HepG2 (cell line): ENCODE data around the gene SNRNP25. TPM values are rescaled to one million over a fixed set of nuclear protein-coding genes. Genes with fewer than 3 reads are reported as not detected.
A peak's percentile ranks its signal among the peaks of the same experiment; 100 is the strongest.

Experiments used
- CTCF ChIP-seq: sonication (generic); formaldehyde crosslinking; IDR thresholded peaks from 2 replicates; pipeline ENCODE4 v1.5.0; 2020; ENCODE audit warnings: mild to moderate bottlenecking, missing genetic modification reagents, moderate library complexity
- FOXM1 ChIP-seq: sonication (generic); formaldehyde crosslinking; IDR thresholded peaks from 2 replicates; pipeline ENCODE4 v1.5.0; 2020; ENCODE audit warnings: missing genetic modification reagents
- HCFC1 ChIP-seq: fragments of 150-350 bp; IDR thresholded peaks from 2 replicates; pipeline ENCODE4 v1.6.1; 2014; ENCODE audit warnings: low read depth, low read length
- HNRNPLL ChIP-seq: fragments of 200-400 bp; formaldehyde crosslinking; IDR thresholded peaks from 2 replicates; pipeline ENCODE4 v1.6.1; 2017; ENCODE audit warnings: mild to moderate bottlenecking, low read depth, low read length; ENCODE audit not compliant: poor library complexity, severe bottlenecking
- JUNB ChIP-seq: sonication (generic); formaldehyde crosslinking; IDR thresholded peaks from 2 replicates; pipeline ENCODE4 v1.8.0; 2022; ENCODE audit warnings: missing genetic modification reagents, mild to moderate bottlenecking, borderline replicate concordance
- KDM1A ChIP-seq: IDR thresholded peaks from 2 replicates; pipeline ENCODE4 v1.6.1; 2016; ENCODE audit warnings: missing compliant biosample characterization
- KLF16 ChIP-seq, 2 experiments: sonication (generic) in 1 of 2; formaldehyde crosslinking in 1 of 2; IDR thresholded peaks; 2 replicates each; pipeline versions ENCODE4 v1.6.1 to v1.8.0; 2016 to 2023; ENCODE audit warnings: missing genetic modification reagents in 2 of 2, missing compliant biosample characterization in 1 of 2
- MEIS2 ChIP-seq: sonication (generic); formaldehyde crosslinking; IDR thresholded peaks from 2 replicates; pipeline ENCODE4 v1.9.0; 2021; ENCODE audit warnings: mild to moderate bottlenecking, missing genetic modification reagents
- NR2F6 ChIP-seq, 2 experiments: IDR thresholded peaks; 2 replicates each; pipeline ENCODE4 v1.6.1; 2016; ENCODE audit warnings: antibody characterized with exemption in 1 of 2, mild to moderate bottlenecking in 1 of 2
- PHF8 ChIP-seq: sonication (generic); formaldehyde crosslinking; IDR thresholded peaks from 2 replicates; pipeline ENCODE4 v1.5.0; 2020; ENCODE audit warnings: missing genetic modification reagents
- PRDM4 ChIP-seq: sonication (generic); formaldehyde crosslinking; IDR thresholded peaks from 2 replicates; pipeline ENCODE4 v1.9.0; 2021; ENCODE audit warnings: missing genetic modification reagents, borderline replicate concordance
- RCOR2 ChIP-seq: IDR thresholded peaks from 2 replicates; pipeline ENCODE4 v1.6.1; 2016; ENCODE audit warnings: missing biosample characterization, missing genetic modification reagents
- TBX2 ChIP-seq: sonication (generic); formaldehyde crosslinking; IDR thresholded peaks from 2 replicates; pipeline ENCODE4 v1.5.0; 2020; ENCODE audit warnings: missing genetic modification reagents, mild to moderate bottlenecking, borderline replicate concordance
- TCF12 ChIP-seq, 2 experiments: fragments of 450-650 bp in 1 of 2; sonication (generic) in 1 of 2; formaldehyde crosslinking in 1 of 2; IDR thresholded peaks; 2 replicates each; pipeline versions ENCODE4 v1.6.1 to v1.8.0; 2017 to 2022; ENCODE audit warnings: antibody characterized with exemption in 1 of 2, mild to moderate bottlenecking in 1 of 2, missing genetic modification reagents in 1 of 2, moderate library complexity in 1 of 2
- ZMYM3 ChIP-seq: sonication (generic); formaldehyde crosslinking; IDR thresholded peaks from 2 replicates; pipeline ENCODE4 v1.5.1; 2020; ENCODE audit warnings: mild to moderate bottlenecking, missing genetic modification reagents
- ZNF142 ChIP-seq: sonication (generic); formaldehyde crosslinking; IDR thresholded peaks from 2 replicates; pipeline ENCODE4 v1.4.0; 2020; ENCODE audit warnings: missing genetic modification reagents
- ZNF232 ChIP-seq: sonication (generic); formaldehyde crosslinking; IDR thresholded peaks from 2 replicates; pipeline ENCODE4 v1.4.0; 2020; ENCODE audit warnings: missing genetic modification reagents, borderline replicate concordance
- ZNF263 ChIP-seq: sonication (generic); formaldehyde crosslinking; IDR thresholded peaks from 2 replicates; pipeline ENCODE4 v1.4.0; 2020; ENCODE audit warnings: missing genetic modification reagents
- ZNF441 ChIP-seq: sonication (generic); formaldehyde crosslinking; IDR thresholded peaks from 2 replicates; pipeline ENCODE4 v1.7.0; 2021; ENCODE audit warnings: missing genetic modification reagents, borderline replicate concordance
- ZNF788 ChIP-seq: sonication (generic); formaldehyde crosslinking; IDR thresholded peaks from 2 replicates; pipeline ENCODE4 v1.5.0; 2020; ENCODE audit warnings: mild to moderate bottlenecking, missing genetic modification reagents, borderline replicate concordance
- ZSCAN31 ChIP-seq: sonication (generic); formaldehyde crosslinking; IDR thresholded peaks from 2 replicates; pipeline ENCODE4 v1.5.0; 2020; ENCODE audit warnings: low read depth, mild to moderate bottlenecking, missing genetic modification reagents
- polyA plus RNA-seq, 8 experiments: library from polyadenylated mRNA; depleted of rRNA in 3 of 8; stranded (reverse) in 7 of 8; unstranded in 1 of 8; fragments of >200 nt; fragmentation: Illumina TruSeq in 4 of 8; extraction: Trizol in 4 of 8; gene quantifications; 2 replicates each; pipeline versions ENCODE4 v1.2.1 to v1.2.3, GENCODE V29; 2011 to 2016; ENCODE audit warnings: low read depth in 4 of 8, missing spikeins in 1 of 8, mixed read lengths in 1 of 8; ENCODE audit not compliant: insufficient read depth in 1 of 8
- total RNA-seq, 5 experiments: library from RNA; depleted of rRNA; stranded (reverse); fragments of >200 nt; fragmentation: Illumina TruSeq; extraction: Trizol; gene quantifications; 2 replicates each; pipeline ENCODE4 v1.2.3, GENCODE V29; 2016; ENCODE audit warnings: low read depth in 1 of 5

SNRNP25 gene
- total and polyA plus RNA-seq, 2 of the 13 experiments (the other 11 are each of a cell fraction or from before 2014, with no cell fraction given) = 34.1 to 97.4 TPM

GRCh38 chr16:65745-66144 lies 12.1 kb downstream of the SNRNP25 start (continued):
- TF ChIP-seq CTCF (CRISPR knock-in tag) (peak; percentile 99), HNRNPLL (peak; percentile 24), JUNB (no peak), KLF16 (CRISPR knock-in tag; IDR thresholded peaks at IDR 0.05) (peak in 1 of 2 experiments; percentile 34; a peak in 1 of 4 replicates), ZSCAN31 (CRISPR knock-in tag) (peak; percentile 82; the same call in 1 of the 2 replicates), ZNF441 (no peak), NR2F6 (IDR thresholded peaks at IDR 0.05) (no peak), NR2F6 (CRISPR knock-in tag; IDR thresholded peaks at IDR 0.05) (peak; percentile 23; the same call in 1 of the 2 replicates), HCFC1 (no peak), ZNF142 (CRISPR knock-in tag) (no peak), ZNF232 (no peak), MEIS2 (CRISPR knock-in tag) (no peak), PRDM4 (no peak), TCF12 (IDR thresholded peaks at IDR 0.05) (no peak), TCF12 (CRISPR knock-in tag; IDR thresholded peaks at IDR 0.05) (no peak), ZNF263 (CRISPR knock-in tag) (0 out of 2 replicates have a peak, but pooled peaks have one; percentile 23), ZNF788 (CRISPR knock-in tag) (peak; percentile 66; the same call in 1 of the 2 replicates), RCOR2 (CRISPR knock-in tag) (no peak), ZMYM3 (no peak), FOXM1 (no peak), TBX2 (CRISPR knock-in tag) (no peak; the same call in 1 of the 2 replicates), PHF8 (CRISPR knock-in tag) (0 out of 2 replicates have a peak, but pooled peaks have one; percentile 17), KDM1A (CRISPR knock-in tag) (no peak)
